ENCODE results near the gene GALNT12.

The GALNT12 gene

DNA sequence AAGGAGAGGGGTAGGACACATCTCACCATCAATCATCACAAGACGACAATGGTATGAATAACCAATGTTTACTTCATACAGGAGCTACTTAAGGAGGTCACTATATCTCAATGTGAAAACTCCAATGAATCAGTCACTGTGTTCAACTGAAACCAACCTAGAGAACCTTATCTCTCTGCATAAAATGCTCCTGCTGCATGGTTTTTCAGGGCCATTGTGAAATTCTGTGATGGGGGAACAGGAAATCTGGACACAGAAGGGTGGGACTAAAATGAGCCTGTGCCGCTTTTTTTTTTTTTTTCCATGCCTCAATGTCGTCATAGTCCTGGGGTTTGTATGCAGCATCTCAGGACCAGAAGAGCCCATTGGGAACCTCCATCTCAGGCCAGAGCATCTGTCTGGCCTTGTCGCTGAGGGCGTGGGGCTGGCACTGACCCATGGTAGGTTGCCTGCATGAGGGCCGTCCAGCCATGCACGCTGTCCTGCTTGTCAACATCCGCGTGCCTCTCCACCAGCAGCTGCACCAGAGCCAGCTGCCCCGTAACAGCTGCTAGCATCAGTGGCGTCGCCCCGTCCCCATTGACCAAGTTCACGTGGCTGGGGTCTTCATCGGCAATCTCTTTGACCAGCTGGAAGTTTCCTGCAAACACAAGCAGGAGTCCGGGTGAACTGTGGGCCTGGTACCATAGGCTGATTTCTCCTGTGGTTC is 23.8 kb upstream of the GALNT12 start:
- DNase-seq, result no peak

DNA sequence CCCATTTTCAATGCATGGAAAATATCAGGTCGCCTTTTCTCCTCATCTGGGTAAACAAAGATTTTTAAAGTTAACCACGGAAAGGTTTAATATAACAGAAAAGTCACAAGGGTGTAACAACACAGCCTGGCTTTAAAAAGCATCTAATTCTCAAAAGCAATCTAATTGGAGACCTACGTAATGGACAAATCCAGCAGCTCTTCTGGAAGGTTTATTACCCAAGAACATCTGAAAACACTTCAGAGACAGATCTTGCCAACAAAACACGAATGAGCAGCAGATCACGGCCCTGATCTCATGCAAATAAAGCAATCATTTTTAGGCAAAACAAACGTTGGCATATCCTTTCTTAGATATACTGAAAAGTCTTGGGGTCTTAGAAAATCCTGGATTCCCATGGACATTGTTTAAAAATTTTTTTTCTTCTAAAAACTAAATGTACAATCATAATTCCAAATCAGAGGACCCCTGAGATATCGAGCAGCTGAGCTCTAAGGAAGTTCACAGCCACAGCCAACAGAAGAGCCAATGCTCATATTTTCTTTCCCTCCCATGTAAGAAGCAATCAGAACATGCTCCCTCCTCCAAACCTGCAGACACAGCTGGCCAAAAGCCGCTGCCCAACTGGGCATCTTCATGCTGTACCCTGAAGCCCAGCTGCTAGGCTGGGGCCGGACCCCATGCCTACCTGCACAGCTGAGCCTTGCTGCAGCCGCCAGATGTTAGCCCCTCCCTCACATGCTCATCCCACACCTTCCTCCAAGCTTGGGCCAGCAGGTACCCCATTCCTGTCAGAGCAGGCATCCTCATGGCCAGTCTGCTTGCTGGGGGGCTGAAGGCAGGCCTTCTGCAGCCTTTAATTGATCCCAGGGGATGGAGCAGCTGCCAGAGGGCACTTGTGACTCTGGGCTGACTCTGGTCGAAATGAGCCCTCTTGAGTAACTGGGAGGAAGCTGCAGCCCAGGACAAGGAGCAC is 22.4 kb upstream of the GALNT12 start:
- no peak for DNase-seq

DNA sequence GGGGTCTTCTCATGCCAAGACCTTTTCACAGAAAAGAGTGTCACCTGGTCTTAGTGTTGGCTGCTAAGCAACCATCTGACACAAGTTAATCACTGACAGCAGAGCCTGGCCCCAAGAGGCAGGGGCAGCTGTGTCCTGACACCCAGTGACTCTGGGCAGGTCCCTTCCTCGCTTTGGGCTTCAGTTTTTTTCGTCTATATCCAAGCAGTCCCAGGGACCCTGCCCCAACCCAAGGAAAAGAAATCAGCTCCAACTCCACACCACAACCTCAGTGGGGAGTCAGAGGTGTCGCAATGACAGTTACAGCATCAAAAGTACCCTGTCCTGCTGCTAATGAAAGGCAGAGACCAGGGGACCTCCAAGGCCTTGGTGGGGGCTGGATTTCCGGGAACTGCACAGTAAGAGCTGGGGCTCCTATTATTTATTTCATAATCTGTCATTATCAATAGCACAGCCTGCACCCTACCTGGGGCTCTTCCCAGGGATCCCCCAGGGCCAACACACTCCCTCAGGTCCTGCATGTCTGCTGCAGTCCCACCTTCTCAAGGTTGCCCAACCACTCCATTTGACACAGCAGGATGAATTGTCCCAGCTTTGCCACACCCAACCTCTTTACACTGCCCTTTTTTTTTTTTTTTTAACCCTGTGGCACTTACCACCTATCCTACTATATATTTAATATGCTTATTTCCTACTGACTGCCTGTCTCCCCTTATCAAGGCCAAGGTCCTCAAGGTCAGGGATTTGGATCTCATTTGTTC is 20.5 kb upstream of the GALNT12 start:
- DNase-seq, result no peak

DNA sequence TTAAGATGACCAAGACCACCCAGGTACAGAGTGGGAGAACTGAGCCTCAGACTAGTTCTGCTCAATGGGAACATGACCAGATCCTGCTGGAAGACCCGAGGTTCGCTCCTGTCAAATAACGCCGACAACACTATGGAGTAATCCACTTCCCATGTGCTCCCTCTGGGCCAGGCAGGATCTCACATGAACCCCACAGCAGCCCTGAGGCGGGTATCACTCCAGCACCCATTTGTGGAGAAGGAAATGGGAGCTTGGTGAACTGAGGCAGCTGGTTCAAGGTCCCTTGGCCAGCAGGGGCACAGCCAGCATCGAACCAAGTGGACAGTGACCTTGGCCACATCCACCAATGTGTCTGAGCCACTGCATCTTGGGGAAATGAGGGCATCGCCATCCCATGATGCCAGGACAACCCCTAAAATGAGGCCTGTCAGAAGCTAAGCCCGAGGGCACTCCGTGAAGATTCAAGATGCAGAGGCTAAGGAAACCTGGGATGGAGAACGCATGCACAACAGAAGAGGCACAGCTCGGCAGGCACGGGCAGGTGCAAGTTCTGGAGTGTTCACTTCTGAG is 19.6 kb upstream of the GALNT12 start:
- no peak for DNase-seq

DNA sequence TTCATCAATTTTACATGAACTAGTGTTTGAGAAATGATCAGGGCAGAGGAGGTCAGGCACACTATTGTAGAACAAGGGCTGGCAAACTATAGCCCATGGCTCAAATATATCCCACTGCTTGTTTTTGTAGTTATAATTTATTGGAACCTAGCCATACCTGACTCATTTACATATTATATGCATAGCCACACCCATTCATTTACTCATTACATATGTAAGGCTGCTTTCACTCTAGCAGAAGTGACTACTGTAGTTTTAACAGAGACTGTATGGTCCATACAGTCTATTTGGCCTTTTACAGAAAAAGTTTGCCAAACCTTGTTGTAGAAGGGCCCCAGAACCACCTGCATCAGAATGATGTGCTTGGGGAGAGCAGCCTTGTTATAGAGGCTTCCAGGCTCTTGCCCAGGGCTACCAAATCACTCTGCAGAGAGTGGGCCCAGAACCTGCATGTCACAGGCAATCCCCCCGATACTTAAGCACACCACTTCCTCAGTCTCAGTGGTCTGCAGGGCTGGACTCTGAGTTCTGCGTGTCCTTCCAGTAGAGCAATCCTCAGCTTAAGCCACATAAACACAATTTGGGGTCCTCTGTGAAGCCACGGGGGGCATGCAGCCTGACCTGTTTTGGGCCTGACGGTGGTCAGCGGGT is 17.9 kb upstream of the GALNT12 start:
- DNase-seq, result no peak

DNA sequence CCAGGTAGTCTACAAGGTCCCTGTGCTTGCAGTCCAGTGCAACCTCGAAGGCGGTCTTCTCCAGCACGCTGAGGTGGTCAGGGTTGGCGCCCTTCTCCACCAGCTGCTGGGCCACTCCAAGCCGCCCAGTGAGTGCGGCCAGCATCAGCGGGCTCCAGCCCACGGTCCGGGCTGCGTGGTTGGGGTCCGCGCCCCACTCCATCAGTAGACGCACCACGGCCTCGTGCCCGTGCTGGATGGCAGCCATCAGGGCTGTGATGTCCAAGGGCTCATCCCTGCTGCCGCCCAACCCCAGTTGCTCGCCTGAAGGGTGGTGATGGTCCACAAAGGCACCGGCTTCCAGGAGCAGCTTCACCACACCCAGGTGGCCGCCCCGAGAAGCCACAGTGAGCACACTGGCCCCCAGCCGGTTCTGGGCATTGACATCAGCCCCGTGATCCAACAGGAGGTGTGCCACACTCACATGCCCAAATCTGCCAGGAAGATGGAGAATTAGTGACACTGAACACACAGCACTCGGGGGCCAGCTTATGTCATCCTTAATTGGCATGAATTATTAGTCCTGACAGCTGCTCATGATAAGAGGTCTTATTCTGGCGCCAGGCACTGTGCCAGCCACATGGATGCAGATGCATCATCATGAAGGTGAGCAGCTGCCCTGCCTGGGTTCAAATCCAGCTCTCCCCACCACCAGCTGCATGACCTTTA is 17.2 kb upstream of the GALNT12 start:
- DNase-seq, result no peak

DNA sequence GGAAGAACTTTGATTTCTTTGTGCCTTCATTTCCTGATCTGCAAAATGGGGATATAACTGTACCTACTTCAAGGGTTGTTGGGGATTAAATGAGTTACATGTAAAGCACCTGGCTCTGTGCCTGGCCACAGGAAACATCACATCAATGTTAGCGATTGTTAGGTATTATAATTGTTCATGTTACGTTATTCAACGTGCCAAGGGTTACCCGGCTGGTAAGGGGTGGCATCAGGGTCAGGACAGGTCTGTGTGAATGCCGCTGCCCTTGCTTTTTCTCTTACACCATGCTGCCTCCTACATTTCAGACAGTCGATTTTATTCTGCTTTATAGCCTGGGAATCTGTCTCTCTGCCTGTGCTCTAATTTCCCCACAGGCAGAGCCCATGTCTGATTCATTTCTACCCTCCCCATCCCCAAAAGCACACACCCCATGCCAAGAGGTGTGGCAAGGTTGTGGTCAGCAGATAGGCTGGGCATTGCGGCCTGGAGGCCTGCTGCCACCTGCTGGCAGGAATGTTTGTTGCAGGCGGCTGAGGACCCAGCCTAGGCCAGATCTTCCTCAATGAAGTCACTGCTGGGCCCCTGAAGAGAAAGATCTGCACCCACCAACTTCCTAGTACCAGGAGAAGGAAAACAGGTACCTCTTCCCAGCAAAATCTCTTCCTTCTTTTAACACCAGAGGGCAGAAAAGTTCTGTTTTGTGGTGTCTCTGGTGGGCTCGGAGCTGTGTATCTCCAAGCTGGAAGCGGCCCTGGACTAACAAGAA is 16.4 kb upstream of the GALNT12 start:
- peak; percentile 64 for DNase-seq

DNA sequence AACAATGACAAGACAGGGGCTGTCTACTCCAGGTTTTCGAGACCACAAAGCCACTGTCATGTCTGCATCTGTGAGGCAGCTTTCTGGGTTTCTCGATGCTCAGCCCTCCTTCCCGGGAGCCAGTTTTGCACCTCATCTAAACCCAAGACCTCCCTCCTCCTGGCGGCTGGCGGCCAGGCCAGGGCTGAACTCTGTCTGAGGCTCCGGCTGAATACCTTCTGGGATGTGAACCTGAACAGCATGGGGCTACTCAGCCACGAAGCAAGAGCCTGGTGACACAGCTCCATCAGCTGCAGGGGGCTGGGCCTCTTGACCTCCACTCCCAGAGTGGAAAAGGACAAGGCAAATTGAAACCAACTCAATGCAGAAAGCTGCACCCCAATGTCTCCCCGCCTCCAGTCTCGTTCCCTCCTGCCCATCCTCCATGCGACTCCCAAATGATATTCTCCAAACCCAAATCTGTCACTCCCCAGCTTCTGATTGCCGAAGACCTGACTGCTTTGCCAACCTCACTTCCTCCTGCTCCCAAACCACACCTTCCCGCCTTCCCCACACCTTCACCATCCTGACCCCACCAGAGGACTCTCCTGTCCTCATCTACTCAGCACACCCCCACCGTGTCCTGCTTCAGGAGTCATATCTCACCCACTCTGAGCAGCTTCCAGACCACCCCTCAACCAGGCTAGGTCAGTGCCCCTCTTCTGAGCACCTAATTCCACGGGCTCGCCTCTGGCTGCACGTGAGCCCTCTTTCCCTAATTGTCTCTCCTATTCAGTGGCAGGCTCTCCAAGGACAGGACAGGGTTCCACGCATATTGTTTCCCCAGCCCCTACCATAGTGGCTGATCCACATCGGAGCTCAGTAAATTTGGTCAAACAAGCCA is 15.6 kb upstream of the GALNT12 start:
- no peak for DNase-seq

DNA sequence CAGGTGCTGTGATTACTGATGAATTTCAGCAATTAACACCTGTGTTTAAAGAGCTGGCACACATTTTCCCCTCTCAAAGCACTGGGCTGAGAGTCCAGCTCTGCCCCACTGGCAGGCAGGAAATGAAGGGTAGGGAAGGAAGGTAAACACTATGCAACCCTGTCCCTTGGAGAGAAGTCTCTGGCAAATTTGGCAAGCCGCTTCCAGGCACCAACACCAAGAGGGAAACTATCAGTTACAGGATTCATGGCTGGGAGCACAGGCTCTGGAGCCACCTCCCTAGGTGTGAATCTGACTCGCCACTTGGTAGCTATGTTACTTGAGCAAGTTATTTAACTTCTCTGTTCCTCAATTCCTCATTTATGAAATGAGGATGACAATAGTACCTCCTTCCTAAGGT is 14.4 kb upstream of the GALNT12 start:
- DNase-seq, result no peak

DNA sequence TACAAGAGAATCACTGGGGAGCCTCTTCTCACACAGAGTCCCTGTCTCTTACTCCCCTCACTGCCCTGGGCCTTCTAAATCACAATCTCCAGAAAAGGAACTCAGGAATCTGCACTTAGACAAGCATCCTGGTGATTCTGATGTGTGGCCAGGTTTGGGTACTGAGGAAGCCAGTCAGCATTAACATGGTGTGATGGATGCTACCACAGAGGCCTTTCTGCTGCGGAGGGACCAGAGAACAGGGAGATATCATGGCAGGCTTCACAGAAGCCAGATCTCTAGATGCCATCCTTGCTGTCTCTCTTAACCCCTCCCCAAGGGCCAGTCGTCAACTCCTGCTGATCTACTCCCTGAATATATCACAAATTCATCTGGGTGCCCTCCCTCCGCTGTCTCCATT is 12.7 kb upstream of the GALNT12 start:
- DNase-seq, result no peak

DNA sequence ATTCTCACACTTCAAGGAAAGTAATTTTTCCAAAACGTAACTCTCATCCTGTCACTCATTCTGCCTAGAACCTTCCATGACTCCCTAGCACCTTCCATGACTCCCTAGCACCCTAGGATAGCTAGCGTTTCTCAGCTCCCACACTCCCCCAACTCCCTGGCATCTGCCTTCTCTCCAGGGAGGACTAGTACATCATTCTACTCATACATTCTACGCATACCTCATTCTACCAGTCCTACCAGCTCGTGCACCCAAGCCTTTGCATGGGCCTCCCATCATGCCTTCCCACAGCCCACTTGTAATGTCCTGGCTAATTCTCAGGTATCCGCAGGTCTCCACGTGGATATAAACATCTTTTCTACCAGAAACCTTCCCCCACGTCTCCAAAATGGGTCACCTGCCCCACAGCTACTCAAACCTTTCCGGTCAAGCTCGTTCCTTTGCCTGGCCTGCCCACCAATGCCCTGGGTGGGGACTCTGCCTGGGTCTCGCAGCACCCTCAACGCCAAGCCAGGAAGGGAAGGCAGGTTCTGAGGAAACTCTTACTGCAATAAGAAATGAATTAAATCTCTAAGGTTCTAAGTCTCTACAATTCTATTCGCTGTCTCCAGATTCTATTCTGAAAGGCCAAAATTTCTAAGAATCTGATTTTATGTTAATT is 12.0 kb upstream of the GALNT12 start:
- no peak for DNase-seq

DNA sequence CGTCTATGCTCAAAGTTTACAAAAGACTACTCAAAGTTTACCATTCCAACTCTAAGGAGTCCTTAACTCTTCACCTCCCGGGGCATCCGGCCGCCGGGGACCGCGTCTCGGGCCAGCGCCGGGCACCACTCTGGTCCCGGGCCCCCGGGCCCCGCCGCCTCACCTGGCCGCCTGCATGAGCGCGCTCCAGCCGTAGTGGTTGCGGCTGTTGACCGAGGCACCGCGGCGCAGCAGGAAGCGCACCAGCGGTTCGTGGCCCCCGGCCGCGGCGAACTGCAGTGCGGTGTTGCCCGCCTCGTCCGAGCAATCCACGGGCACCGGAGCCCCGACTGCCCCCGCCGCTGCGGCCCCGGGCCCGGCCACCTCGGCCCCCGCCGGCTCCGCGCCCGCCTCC is 11.5 kb upstream of the GALNT12 start:
- peak; percentile 38 for DNase-seq

DNA sequence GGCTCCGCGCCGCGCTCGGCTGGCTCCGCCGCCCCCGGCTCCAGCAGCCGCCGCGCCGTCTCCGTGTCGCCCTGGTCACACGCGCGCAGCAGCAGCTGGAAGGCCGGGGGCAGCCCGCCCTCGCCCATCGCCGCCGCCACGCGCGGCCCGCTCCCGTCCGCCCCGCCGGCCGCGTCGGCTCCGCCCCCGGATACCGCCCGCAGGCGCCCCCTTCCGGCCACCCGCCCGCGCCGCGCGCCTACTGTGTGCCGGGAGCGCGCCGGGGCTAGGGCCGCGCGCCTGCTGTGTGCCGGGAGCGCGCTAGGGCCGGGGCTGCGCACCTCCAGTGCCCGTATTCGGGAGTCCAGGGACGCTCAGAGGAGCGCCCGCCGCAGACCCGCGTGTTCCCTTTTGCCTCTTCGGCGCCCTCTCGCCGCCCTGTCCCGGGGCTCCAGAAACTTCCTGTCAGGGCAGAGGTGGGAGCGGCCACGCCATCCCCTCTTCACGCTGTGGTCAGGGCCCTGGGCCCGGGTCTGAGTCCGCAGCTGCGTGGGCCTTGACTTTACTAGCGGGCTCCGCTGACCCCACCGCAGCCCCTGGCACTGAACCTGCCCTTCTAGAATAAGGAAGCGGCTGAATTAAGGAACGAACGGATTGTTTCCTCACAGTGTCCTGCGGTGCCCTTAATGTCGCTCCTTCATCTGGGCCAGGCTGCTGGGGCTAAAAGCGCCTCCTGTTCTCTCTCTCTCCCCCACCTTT is 10.9 kb upstream of the GALNT12 start, which contains the start of gene ANKS6:
Gene ANKS6 (minus strand): TSS at position 192 of the 738 bp plus-strand sequence. CDS start 64 bp downstream, at position 128.
- peak; percentile 90 for DNase-seq

DNA sequence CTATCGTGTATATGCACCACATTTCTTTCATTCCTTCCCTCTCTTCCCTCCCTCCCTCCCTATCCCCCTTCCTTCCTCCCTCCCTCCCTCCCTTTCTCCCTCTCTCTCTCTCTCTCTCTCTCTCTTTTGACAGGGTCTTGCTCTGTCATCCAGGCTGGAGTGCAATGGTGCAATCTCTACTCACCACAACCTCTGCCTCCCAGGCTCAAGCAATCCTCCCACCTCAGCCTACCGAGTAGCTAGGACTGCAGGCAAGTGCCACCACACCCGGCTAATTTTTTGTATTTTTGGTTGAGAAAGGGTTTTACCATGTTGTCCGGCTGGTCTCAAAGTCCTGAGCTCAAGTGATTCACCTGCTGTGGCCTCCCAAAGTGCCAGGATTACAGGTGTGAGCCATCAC is 10.0 kb upstream of the GALNT12 start:
- DNase-seq, result no peak

DNA sequence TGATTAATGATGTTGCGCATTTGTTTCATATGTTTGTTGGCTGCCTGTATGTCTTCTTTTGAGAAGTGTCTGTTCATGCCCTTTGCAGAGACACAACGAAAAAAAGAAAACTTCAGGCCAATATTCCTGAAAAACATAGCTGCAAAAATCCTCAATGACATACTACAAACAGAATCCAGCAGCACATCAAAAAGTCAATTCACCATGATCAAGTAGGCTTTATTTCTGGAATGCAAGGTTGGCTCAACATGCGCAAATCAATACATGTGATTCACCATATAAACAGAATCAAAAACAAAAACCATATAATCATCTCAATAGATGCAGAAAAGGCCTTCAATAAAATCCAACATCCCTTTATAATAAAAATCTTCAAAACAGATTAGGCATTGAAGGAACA is 9.2 kb upstream of the GALNT12 start:
- no peak for DNase-seq

DNA sequence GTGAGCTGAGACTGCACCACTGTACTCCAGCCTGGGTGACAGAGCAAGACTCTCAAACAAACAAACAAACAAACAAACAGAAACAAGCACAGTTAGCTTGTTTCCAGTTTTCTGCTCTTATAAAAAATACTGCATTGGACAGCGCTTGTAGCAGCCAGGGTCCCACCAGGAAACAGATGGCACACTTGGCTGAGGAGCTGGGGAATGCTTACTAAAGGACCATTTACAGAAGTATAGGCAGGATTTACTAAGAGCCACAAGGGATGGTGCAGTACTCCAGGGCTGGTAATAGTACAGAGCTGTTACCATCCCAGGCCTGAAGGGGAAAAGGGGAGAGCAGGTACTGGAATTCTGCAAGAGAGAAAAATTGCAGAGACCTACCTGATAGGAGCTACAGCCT is 5.9 kb upstream of the GALNT12 start:
- DNase-seq, result no peak

DNA sequence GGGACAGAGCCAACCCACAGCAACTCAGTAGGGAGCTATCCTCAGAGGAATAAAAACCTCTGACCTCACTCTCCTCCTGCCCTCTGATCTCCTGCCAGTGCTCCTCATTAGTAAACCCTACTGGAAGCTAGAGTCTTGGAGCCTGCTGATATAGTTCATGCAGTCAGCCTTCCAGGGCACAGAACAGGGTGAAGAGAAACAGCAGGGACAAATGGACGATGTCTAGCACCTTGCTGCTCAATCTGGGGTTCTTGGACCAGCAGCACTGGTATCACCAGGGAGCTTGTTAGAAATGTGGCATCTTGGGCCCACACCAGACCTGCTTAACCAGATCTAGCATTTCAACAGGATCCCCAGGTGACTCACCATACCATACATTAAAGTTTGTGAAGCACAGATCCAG is 5.5 kb upstream of the GALNT12 start:
- DNase-seq, result no peak

DNA sequence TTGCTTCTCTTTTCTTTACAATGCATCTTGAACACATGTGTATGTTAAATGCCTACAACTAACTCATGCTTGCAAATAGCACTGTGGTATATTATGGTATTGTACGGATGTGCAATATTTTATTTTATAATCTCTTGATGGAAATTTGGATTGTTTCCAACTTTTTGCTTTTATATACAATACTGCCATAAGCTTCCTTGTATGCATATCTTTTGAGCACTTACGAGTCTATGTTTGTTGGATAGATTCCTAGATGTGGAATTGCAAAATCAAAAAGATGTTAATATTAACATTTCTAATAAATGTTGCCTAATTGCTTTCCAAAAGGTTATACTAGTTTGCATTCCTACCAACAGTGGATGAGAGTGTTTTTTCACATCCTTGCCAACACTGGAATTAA is 3.4 kb upstream of the GALNT12 start:
- DNase-seq, result no peak
